Uterus (tissue), 2 donors: Measurements from ENCODE around the gene TUB.

ENCODE experiments used
- CTCF ChIP-seq, 4 experiments: fragments of 200-600 bp in 2 of 4; fragments of 450-650 bp in 2 of 4; sonication (generic) in 2 of 4; IDR thresholded peaks; one replicate each; pipeline ENCODE4 v1.5.1; 2016 to 2019; ENCODE audit warnings: antibody characterized with exemption in 4 of 4, mild to moderate bottlenecking in 2 of 4, moderate library complexity in 1 of 4
- POLR2A ChIP-seq, 2 donors: fragments of 450-650 bp; IDR thresholded peaks; one replicate each; pipeline ENCODE4 v1.6.1; 2016; ENCODE audit warnings: antibody characterized with exemption in 2 of 2, mild to moderate bottlenecking in 1 of 2, moderate library complexity in 1 of 2

DNA sequence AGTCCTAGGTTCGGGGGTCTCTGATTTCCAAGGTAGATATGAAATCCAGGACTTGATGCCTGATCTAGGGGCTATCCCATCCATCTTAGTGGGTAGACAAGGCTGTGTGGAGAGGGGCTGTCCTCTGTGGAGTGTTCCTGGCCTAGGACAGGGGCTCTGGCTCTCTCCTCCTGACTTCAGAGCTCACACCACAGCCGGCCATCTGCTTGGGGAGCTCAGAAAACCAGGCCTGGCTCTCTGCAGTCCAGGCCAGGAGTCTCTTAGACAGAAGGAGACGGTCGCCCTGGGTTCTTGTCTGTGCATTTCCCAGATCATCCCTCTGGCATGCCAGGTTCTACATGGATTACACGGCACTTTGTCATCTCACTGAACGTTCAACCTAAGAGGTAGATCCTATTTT lies 17.9 kb downstream of the TUB start:
- TF ChIP-seq CTCF (IDR thresholded peaks at IDR 0.05): no peak
- no peak for TF ChIP-seq POLR2A (IDR thresholded peaks at IDR 0.05)
